ENCODE measurements around the gene TMEM270.
"Not testable (repeated sequence)": the region's sequence is repeated elsewhere in the genome, so short reads cannot be mapped to it uniquely, and the experiment has no call there.

Gene TMEM270

GRCh38 chr7:73858807-73859206, 2.2 kb upstream of the TMEM270 start:
- no peak for DNase-seq (ENCODE audit: low read depth, low spot score)

GRCh38 chr7:73861305-73861704, 346 bp downstream of the TMEM270 start:
- no peak for DNase-seq (ENCODE audit: low read depth, low spot score)

- DNase-seq (ENCODE audit: low read depth, low spot score), result no peak
Observed at GRCh38 chr7:73864981-73865711, 4.2 kb downstream of the TMEM270 start.

DNA sequence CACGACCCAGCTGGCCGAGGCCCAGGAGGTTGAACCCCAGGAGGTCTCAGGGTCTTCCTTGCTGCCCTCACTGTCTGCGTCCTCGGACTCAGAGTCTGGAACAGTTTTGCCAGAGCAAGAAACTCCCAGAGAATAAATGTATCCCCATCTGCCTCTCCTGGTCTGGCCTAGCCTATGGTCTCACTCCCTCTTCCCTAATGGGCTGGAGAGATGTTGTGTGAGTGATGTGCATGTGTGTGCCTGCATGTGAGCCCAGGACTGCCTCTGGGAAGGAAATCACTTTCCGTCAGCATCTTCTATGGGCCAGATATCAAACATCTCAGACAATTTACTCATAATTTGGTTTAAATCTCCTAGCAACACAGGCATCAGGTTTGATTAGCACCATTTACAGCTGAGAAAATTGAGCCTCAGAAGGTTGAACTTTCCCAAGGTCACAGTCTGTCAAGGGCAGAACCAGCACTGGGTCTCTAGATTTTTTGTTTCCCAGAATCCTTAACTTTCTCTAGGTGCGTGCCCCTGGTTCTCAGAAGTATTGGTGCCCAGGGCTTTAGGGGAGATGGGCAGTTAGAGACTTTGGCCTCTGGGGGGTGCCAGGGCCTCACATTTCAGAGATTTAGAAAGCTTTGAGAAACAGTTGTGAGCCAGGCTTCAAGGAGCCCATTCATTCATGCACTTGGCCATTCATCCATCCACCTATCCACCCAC, 4.9 kb downstream of the TMEM270 start:
- DNase-seq (ENCODE audit: low read depth, low spot score), result no peak

- DNase-seq (ENCODE audit: low read depth, low spot score), result no peak
Observed at GRCh38 chr7:73866446-73866767, 5.4 kb downstream of the TMEM270 start.

DNA sequence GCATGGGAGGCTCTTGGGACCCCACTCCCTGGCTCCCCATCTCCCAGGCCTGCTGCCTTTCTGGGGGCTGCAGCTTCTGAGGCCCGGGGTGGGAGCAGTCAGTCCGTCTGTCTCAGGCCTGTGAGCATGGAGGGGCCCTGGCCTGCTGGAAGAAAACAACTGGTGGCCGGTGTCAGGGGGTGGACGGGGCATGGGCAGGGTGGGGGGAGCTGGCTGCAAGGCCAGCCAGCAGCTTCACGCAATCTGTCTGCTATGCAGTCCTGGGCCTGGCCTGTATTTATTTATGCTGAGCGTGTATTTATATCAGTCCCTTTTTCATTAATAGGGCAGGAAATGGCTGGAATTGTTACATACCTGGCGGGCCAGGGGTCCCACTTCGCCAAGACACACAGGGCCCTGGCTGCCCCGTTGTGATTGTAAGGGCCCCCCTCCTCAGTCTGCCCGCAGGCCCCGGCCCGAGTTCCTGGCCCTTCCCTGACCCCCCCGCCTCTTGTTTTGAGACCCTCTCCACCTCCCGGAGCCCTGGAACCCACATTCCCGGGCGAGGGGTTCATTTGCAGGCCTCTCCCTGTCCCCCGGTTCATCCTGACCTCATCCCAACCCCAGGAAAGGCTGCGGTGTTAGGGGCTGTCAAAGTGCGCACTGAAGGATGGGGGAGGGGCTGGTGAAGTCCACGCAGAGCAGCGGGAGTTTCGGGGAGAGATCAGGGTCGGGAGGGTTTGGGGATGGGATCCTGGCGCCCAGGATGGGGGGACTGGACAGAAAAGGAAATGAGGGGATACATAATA, 8.2 kb downstream of the TMEM270 start:
- no peak for DNase-seq (ENCODE audit: low read depth, low spot score)

- no peak for DNase-seq (ENCODE audit: low read depth, low spot score)
Observed at GRCh38 chr7:73870041-73870492, 9.1 kb downstream of the TMEM270 start.

DNA sequence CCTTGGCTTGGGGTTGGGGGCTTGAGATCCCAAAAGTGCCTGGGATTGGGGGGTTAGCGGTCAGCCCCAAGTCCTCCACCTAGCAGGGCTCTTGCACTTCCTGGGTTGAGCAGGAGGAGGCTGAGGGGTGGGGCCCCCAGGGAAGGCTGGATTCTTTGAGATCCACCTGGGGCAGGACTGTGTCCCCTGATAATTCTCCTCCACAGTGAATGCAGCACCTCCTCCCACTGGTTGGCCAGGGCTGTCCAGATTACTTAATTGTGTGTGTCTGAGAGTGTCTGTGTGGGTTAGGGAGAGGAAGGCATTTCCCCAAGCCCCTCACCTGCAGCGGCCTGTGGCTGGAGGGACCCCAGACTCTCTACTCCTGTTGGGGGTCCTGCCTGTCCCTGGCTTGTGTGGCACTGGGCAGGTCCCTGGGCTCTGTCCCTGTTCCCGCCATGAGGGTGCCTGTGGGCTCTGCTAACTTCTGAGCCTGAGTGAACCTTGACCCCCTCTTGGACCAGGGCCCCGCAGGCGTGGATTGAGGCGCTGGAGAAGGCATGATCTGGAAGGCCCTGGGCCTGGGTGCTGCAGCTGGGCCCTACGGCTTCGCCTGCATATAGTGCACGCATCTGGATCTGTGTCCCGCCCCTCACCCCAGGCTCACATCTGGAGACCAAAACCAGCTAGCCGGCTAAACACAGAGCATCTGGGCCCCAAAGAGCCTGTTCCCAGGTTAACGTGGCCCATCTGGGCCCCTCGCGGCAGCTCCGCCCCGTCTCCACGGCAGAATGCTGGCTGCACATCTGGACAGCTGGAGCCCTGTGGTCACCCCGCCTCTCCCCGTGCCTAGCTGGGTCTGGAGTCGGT, 10.4 kb downstream of the TMEM270 start:
- DNase-seq (ENCODE audit: low read depth, low spot score), result no peak

GRCh38 chr7:73872056-73872908, 11.3 kb downstream of the TMEM270 start:
- no peak for DNase-seq (ENCODE audit: low read depth, low spot score)

GRCh38 chr7:73876361-73876760, 15.4 kb downstream of the TMEM270 start:
- no peak for DNase-seq (ENCODE audit: low read depth, low spot score)

GRCh38 chr7:73876973-73877372, 16.0 kb downstream of the TMEM270 start:
- DNase-seq (ENCODE audit: low read depth, low spot score), result no peak

DNA sequence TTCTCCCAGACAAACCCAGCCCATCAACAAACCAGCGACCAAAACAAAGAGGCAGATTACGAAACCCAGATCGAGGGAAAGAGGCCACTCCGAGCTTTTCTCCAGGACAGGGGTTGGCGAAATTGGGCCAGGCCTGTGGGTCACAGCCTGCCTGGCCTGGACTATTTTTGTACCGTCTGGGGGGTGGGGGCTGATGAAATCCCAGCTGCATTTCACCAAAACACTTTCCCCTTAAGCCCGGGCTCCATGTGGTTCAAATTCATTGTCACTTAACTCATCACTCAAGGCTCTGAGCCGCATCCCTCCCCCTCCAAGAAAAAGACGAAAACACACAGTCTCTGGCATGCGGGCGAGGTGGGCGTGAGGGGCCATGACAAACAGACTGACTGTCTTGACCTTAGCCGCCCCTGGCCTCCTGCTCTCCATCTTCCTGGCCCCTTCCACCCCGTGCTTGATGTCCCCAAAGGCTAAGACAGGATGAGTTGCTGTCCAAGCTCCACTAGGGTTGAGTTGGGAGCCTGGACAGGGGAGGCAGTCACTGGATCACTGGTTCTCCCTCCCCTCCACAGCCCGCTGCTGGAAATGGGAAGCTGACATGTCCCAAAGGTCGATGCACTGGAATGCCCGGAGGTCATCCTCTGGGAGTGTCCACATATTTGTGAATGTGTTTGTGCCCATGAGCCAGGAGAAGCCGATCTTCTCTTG, 19.2 kb downstream of the TMEM270 start:
- no peak for DNase-seq (ENCODE audit: low read depth, low spot score)

DNA sequence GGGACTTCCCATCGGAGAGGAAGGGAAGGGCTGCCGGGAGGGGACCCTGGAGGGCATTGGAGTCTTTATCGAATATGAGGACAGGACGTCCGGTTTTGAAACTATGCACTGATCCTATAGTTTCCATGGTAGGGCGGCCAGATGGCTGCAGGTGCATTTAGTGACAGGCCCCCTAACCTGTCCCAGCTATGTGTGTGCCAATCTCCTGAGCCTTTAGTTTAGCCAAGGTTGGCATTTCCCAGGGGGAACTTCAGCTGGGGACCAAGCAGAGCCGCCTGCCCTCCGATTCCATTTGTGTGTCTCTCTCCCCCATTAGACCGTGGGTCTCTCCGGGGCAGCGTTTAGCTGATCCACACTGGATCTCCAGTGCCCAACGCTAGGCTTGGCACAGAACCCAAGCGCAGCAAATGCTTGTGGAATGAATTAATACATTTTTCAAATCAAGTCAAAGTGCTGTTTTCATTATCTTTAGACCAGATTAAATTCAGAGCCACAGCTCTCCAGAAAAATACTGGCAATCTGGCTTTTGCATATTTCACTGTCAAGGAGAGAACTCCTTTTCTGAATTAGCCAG, 19.9 kb downstream of the TMEM270 start:
- DNase-seq (ENCODE audit: low read depth, low spot score), result no peak

GRCh38 chr7:73881352-73882046, 20.5 kb downstream of the TMEM270 start:
- no peak for DNase-seq (ENCODE audit: low read depth, low spot score)

DNA sequence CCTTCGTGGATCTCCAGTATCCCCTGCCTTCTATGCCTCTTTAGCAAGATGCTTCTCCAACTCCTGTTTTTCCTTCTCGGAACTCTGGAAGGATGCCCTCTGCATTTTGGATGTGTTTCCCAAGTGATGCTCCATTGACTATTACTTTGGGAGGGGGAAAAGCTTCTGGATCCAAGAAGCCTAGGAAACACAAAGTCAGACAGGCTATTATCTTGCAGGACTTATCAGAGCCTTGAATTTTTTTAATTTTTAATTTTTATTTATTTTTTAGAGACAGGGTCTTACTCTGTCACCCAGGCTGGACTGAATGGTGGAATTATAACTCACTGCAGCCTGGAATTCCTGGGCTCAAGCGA, 21.1 kb downstream of the TMEM270 start:
- DNase-seq (ENCODE audit: low read depth, low spot score), result no peak

DNA sequence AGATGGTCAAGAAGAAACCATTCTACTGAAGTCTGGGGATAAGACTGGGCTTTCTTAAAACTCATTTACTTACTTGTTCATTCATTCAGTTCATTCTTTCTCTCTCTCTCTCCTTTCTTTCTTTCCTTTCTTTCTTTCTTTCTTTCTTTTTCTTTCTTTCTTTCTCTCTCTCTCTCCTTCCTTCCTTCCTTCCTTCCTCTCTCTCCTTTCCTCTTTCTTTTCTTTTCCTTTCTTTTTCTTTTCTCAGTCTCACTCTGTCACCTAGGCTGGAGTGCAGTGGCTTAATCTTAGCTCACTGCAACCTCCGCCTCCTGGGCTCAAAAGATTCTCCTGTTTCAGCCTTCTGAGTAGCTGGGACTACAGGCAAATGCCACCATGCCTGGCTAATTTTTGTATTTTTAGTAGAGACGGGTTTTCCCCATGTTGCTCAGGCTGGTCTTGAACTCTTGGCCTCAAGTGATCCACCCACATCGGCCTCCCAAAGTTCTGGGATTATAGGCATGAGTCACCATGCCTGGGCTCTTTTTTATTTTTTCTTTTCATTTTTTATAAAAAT, 24.0 kb downstream of the TMEM270 start:
- DNase-seq (ENCODE audit: low read depth, low spot score), result not testable (repeated sequence)

- DNase-seq (ENCODE audit: low read depth, low spot score), result no peak
Observed at GRCh38 chr7:73885433-73885974, 24.5 kb downstream of the TMEM270 start.

DNA sequence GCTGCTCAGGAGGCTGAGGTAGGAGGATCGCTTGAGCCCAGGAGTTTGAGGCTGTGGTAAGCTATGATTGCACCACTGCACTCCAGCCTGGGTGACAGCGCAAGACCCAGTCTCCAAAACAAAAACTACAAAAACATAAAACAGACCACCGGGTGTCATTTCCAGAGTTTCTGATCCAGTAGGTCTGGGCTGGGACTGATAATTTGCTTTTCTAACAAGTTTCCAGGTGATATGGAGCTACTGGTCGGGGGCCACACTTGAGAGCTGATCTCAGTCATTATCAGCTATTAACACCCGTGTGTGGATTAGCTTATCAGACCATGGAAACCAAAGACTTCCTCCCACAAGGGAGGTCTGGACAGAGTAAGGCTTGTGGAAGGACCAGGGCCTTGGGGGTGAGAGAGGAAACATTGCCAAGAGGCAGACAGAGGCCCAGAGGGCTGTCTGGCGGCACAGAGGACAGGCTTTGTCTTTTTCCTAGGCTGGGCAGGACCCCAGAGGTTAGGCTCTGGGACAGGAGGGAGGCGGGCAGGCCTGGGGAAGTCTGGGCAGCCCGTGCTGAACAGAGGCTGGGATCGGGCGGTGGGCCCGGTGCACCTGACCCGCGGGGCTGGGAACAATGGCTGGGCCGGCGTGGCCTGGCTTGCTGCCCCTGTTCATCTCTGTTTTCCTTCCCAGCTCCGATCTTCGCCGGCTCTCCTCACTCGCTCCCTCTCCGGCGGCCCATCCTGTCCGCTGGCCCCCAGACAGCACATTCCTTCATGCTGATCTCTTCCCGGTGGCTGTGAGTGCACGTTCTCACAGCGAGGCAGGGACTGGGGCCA, 25.2 kb downstream of the TMEM270 start:
- DNase-seq (ENCODE audit: low read depth, low spot score), result no peak
